Measurements from ENCODE around the gene GRK2. TPM values are rescaled to one million over a fixed set of nuclear protein-coding genes. Genes with fewer than 3 reads are reported as not detected.
A peak's percentile ranks its signal among the peaks of the same experiment; 100 is the strongest.

The GRK2 gene
- total and polyA plus RNA-seq, 2 of the 8 experiments (the other 6 are each of a cell fraction or from before 2014, with no cell fraction given): 47.3 to 49.7 TPM

DNA sequence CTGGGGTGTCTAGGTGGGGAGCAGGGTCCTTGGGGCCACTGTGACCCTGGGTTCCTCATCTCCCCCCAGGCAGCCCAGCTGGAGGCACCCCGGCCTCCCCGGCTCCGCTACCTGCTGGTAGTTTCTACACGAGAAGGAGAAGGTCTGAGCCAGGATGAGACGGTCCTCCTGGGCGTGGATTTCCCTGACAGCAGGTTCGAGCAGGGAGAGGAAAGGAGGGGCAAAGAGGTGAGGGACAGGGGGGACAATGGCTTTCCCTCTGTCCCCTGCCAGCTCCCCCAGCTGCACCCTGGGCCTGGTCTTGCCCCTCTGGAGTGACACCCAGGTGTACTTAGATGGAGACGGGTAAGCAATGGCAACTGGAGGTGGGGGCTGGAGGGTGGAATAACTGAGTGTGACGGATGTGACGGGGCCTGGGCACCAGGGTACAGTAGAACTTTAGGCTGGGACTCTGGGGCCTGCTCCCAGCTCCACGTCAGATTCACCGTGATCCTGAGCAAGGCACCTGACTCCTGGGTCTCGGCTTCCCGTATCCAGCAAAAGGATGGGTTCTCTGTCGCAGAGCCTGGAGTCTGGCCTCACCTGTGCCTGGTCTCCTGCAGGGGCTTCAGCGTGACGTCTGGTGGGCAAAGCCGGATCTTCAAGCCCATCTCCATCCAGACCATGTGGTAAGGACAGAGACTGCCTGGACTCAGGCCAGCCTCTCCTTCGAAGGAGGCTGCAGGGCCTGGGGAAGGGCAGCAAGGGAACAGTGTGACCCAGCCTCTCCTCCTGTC is 40.7 kb downstream of the GRK2 start:
- Histone ChIP-seq H4K91ac (replicated peaks; ENCODE audit: insufficient read length, low read length) (no peak overlapping the region), H3K56ac (replicated peaks; ENCODE audit: insufficient read length, low read depth, low read length) (no peak overlapping the region), H2BK15ac (ENCODE audit: low read length) (no peak overlapping the region), H3K79me1 (ENCODE audit: low read depth, low read length) (no peaks in the 10 kb centered on the region), H3K27me3 (replicated peaks in 1 of 4; ENCODE audit: control insufficient read depth in 3 of 4, extremely low read depth in 1 of 4, insufficient read depth in 3 of 4, low read length in 3 of 4) (peaks cover 0 to 11% (median 7%) of the 10 kb centered on the region in 4 experiments; a peak in 5 of 7 replicates), H3K18ac (ENCODE audit: extremely low read depth, low read length) (no peak overlapping the region), H3K4me3 (ENCODE audit: extremely low read depth in 1 of 4, insufficient read depth in 2 of 4, low read depth in 3 of 4, low read length in 4 of 4) (no peak overlapping the region), H3K9me3 (ENCODE audit: insufficient read depth in 2 of 2, low read depth in 1 of 2, low read length in 1 of 2) (no peaks in the 10 kb centered on the region), H3K4me1 (replicated peaks in 1 of 4; ENCODE audit: control insufficient read depth in 3 of 4, insufficient read depth in 4 of 4, low read length in 3 of 4) (peaks cover 0 to 12% (median 11%) of the 10 kb centered on the region in 4 experiments; a peak in 5 of 7 replicates), H4K5ac (ENCODE audit: insufficient read length, low read depth, low read length) (no peak overlapping the region), H2BK20ac (ENCODE audit: low read length) (no peak overlapping the region), H3K27ac (ENCODE audit: low read depth, low read length) (no peak overlapping the region), H2BK120ac (replicated peaks; ENCODE audit: low read depth, low read length) (no peak overlapping the region), H4K8ac (ENCODE audit: extremely low read depth, insufficient read depth, low read length) (peak overlapping the region; percentile 63), H2AFZ (ENCODE audit: low read length) (no peak overlapping the region), H2AK5ac (ENCODE audit: low read depth, low read length) (no peak overlapping the region), H3K36me3 (ENCODE audit: control insufficient read depth in 2 of 4, insufficient read depth in 4 of 4, low read length in 3 of 4) (peaks cover 0 to 3% (median 0%) of the 10 kb centered on the region in 4 experiments; a peak in 2 of 8 replicates), H3K23ac (ENCODE audit: insufficient read length) (no peak overlapping the region), H3K14ac (ENCODE audit: insufficient read length) (no peak overlapping the region), H4K20me1 (replicated peaks in 1 of 2; ENCODE audit: control insufficient read depth in 1 of 2, insufficient read depth in 2 of 2, low read length in 2 of 2) (peaks cover 0 to 7% of the 10 kb centered on the region in 2 experiments), H3K4me2 (ENCODE audit: insufficient read depth in 1 of 2, low read depth in 2 of 2, low read length in 2 of 2) (no peak overlapping the region), H3K79me2 (ENCODE audit: control insufficient read depth in 1 of 2, insufficient read depth in 2 of 2, low read length in 2 of 2) (no peaks in the 10 kb centered on the region), H2BK12ac (ENCODE audit: low read depth, low read length) (0 out of 2 replicates have a peak overlapping the region, but pooled peaks have one; percentile 17), H3K4ac (replicated peaks; ENCODE audit: insufficient read length, low read depth, low read length) (no peak overlapping the region), H2BK5ac (ENCODE audit: low read depth, low read length) (no peak overlapping the region), H3K9ac (replicated peaks in 1 of 4; ENCODE audit: extremely low read depth in 1 of 4, low read depth in 3 of 4, low read length in 3 of 4) (no peak overlapping the region), H3K23me2 (ENCODE audit: low read depth, low read length) (peaks cover 16% of the 10 kb centered on the region; the same call in 1 of the 2 replicates)
- ChIA-PET POLR2A (ENCODE audit: partially characterized antibody) (interaction anchor here (0.6 to 1.4 kb wide), 2 partner anchors 31 to 68 kb away, joined by 3 to 4 read pairs; no protein-coding TSS in a partner anchor), CTCF (ENCODE audit: partially characterized antibody) (interaction anchor here (1.2 to 3.9 kb wide), 4 partner anchors 11 to 75 kb away, joined by 3 to 12 read pairs (median 8); no protein-coding TSS in a partner anchor)
- 87% methylated on average over 16 of the region's 19 CpGs; no CpG with 5 or more reads in 1 of the 2 experiments for WGBS, 2 experiments (ENCODE audit: extremely low coverage in 1 of 2, insufficient coverage in 1 of 2, insufficient read length in 1 of 2, insufficient replicate concordance in 2 of 2, low coverage in 1 of 2, low lambda C conversion rate in 2 of 2, missing lambda C conversion rate in 1 of 2)
- DNase-seq (ENCODE audit: low read depth in 1 of 2, low spot score in 2 of 2) (no peak), FAIRE-seq (no peak)
- no peak for TF ChIP-seq EP300 (IDR thresholded peaks at IDR 0.05; ENCODE audit: borderline replicate concordance in 1 of 2, low read depth in 2 of 2, low read length in 2 of 2)
- no peak for TF ChIP-seq HDAC6 (IDR thresholded peaks at IDR 0.05; ENCODE audit: low read depth, low read length)
- no peak for TF ChIP-seq NANOG (IDR thresholded peaks at IDR 0.05; ENCODE audit: insufficient read depth, low read depth, low read length, poor library complexity, severe bottlenecking)
- TF ChIP-seq SP2 (IDR thresholded peaks at IDR 0.05; ENCODE audit: low read length): no peak
- TF ChIP-seq, protein P1, sequence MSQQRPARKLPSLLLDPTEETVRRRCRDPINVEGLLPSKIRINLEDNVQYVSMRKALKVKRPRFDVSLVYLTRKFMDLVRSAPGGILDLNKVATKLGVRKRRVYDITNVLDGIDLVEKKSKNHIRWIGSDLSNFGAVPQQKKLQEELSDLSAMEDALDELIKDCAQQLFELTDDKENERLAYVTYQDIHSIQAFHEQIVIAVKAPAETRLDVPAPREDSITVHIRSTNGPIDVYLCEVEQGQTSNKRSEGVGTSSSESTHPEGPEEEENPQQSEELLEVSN (IDR thresholded peaks at IDR 0.05): no peak
- TF ChIP-seq JUND (IDR thresholded peaks at IDR 0.05; ENCODE audit: low read length): no peak
- no peak for TF ChIP-seq KDM4A (IDR thresholded peaks at IDR 0.05; ENCODE audit: low read depth, low read length, severe bottlenecking)
- no peak for TF ChIP-seq RNF2 (IDR thresholded peaks at IDR 0.05; ENCODE audit: borderline replicate concordance, low read depth, low read length, missing control alignments, poor library complexity, severe bottlenecking)
- no peak for TF ChIP-seq RAD21 (IDR thresholded peaks at IDR 0.05 in 1 of 2, conservative IDR thresholded peaks at IDR 0.05 in 1 of 2; ENCODE audit: low read depth in 2 of 2, low read length in 2 of 2)
- TF ChIP-seq YY1 (IDR thresholded peaks at IDR 0.05; ENCODE audit: low read depth, low read length): no peak

Measured in H1 (cell line).